ENCODE measurements around the gene CCDC57.

CCDC57 gene

GRCh38 chr17:82055965-82056728, 156.5 kb downstream of the CCDC57 start:
- H3K9me2 ChIP-seq (replicated peaks; ENCODE audit: insufficient read depth, low read length), result no peaks in the 10 kb centered on the region
- H3K9me3 ChIP-seq (ENCODE audit: insufficient read depth, low read length), result no peaks in the 10 kb centered on the region
- no peak overlapping the region for H3K27ac ChIP-seq (ENCODE audit: low read depth, low read length)

GRCh38 chr17:82055023-82055964, 157.3 kb downstream of the CCDC57 start:
- H3K9me2 ChIP-seq (replicated peaks; ENCODE audit: insufficient read depth, low read length), result no peaks in the 10 kb centered on the region
- H3F3A ChIP-seq (ENCODE audit: insufficient read depth), result no peaks in the 10 kb centered on the region
- H3K4me2 ChIP-seq (ENCODE audit: low read depth, low read length, poor library complexity, severe bottlenecking), result no peak overlapping the region
- peaks cover 10% of the 10 kb centered on the region for H3K79me2 ChIP-seq (ENCODE audit: insufficient read depth, low read length)
- no peak overlapping the region for H3K9ac ChIP-seq (ENCODE audit: low read length)
- H3K27ac ChIP-seq (ENCODE audit: low read depth, low read length), result no peak overlapping the region
- no peaks in the 10 kb centered on the region for H3K27me3 ChIP-seq (ENCODE audit: low read length)
- H2AFZ ChIP-seq (ENCODE audit: low read depth, low read length, severe bottlenecking), result no peak overlapping the region
- no peaks in the 10 kb centered on the region for H4K20me1 ChIP-seq (ENCODE audit: low read depth, low read length)
- no peaks in the 10 kb centered on the region for H3K9me3 ChIP-seq (ENCODE audit: insufficient read depth, low read length)
- no peaks in the 10 kb centered on the region for H3K36me3 ChIP-seq (ENCODE audit: low read length)
- TF ChIP-seq EZH2phosphoT487 (conservative IDR thresholded peaks at IDR 0.05; ENCODE audit: low read length) (no peak), CTCF (IDR thresholded peaks at IDR 0.05; ENCODE audit: insufficient read depth, low read length, poor library complexity, severe bottlenecking) (no peak)
- no peak overlapping the region for H3K4me3 ChIP-seq (ENCODE audit: insufficient read depth, low read length, poor library complexity, severe bottlenecking)

More at GRCh38 chr17:82055965-82056728, 156.5 kb downstream of the CCDC57 start:
- Histone ChIP-seq H3K9ac (ENCODE audit: low read length) (no peak overlapping the region), H3K4me3 (ENCODE audit: insufficient read depth, low read length, poor library complexity, severe bottlenecking) (no peak overlapping the region), H3F3A (ENCODE audit: insufficient read depth) (no peaks in the 10 kb centered on the region), H2AFZ (ENCODE audit: low read depth, low read length, severe bottlenecking) (no peak overlapping the region), H3K36me3 (ENCODE audit: low read length) (no peaks in the 10 kb centered on the region), H3K27me3 (ENCODE audit: low read length) (no peaks in the 10 kb centered on the region), H3K79me2 (ENCODE audit: insufficient read depth, low read length) (peaks cover 10% of the 10 kb centered on the region), H4K20me1 (ENCODE audit: low read depth, low read length) (no peaks in the 10 kb centered on the region), H3K4me2 (ENCODE audit: low read depth, low read length, poor library complexity, severe bottlenecking) (no peak overlapping the region)
- TF ChIP-seq CTCF (IDR thresholded peaks at IDR 0.05; ENCODE audit: insufficient read depth, low read length, poor library complexity, severe bottlenecking) (no peak), EZH2phosphoT487 (conservative IDR thresholded peaks at IDR 0.05; ENCODE audit: low read length) (no peak)

GRCh38 chr17:82054351-82055022, 158.2 kb downstream of the CCDC57 start:
- H3K9ac ChIP-seq (ENCODE audit: low read length), result no peak overlapping the region
- H3K27ac ChIP-seq (ENCODE audit: low read depth, low read length), result no peak overlapping the region
- no peak overlapping the region for H3K4me2 ChIP-seq (ENCODE audit: low read depth, low read length, poor library complexity, severe bottlenecking)
- H3K4me3 ChIP-seq (ENCODE audit: insufficient read depth, low read length, poor library complexity, severe bottlenecking), result no peak overlapping the region
- no peaks in the 10 kb centered on the region for H3K36me3 ChIP-seq (ENCODE audit: low read length)
- H3K9me2 ChIP-seq (replicated peaks; ENCODE audit: insufficient read depth, low read length), result no peaks in the 10 kb centered on the region
- no peak overlapping the region for H2AFZ ChIP-seq (ENCODE audit: low read depth, low read length, severe bottlenecking)
- H3K9me3 ChIP-seq (ENCODE audit: insufficient read depth, low read length), result no peaks in the 10 kb centered on the region
- TF ChIP-seq EZH2phosphoT487 (conservative IDR thresholded peaks at IDR 0.05; ENCODE audit: low read length) (no peak), CTCF (IDR thresholded peaks at IDR 0.05; ENCODE audit: insufficient read depth, low read length, poor library complexity, severe bottlenecking) (no peak)
- H3K27me3 ChIP-seq (ENCODE audit: low read length), result no peaks in the 10 kb centered on the region
- H3F3A ChIP-seq (ENCODE audit: insufficient read depth), result no peaks in the 10 kb centered on the region
- H3K79me2 ChIP-seq (ENCODE audit: insufficient read depth, low read length), result peaks cover 10% of the 10 kb centered on the region
- H4K20me1 ChIP-seq (ENCODE audit: low read depth, low read length), result no peaks in the 10 kb centered on the region

Data from SU-DHL-6 (cell line).